RKO (cell line): ENCODE data around the gene GSTM2.
A peak's percentile ranks its signal among the peaks of the same experiment; 100 is the strongest.

Experiments
- DNase-seq: peaks from one replicate; pipeline ENCODE4 v3.0.0-alpha.2; 2016; ENCODE audit warnings: low spot score

The GSTM2 gene

GRCh38 chr1:109667452-109668122, at the start of gene GSTM2:
Gene GSTM2, plus strand, starts transcription at chr1:109668057. Its CDS starts 59 bp downstream, at chr1:109668116.
- no peak for DNase-seq

DNA sequence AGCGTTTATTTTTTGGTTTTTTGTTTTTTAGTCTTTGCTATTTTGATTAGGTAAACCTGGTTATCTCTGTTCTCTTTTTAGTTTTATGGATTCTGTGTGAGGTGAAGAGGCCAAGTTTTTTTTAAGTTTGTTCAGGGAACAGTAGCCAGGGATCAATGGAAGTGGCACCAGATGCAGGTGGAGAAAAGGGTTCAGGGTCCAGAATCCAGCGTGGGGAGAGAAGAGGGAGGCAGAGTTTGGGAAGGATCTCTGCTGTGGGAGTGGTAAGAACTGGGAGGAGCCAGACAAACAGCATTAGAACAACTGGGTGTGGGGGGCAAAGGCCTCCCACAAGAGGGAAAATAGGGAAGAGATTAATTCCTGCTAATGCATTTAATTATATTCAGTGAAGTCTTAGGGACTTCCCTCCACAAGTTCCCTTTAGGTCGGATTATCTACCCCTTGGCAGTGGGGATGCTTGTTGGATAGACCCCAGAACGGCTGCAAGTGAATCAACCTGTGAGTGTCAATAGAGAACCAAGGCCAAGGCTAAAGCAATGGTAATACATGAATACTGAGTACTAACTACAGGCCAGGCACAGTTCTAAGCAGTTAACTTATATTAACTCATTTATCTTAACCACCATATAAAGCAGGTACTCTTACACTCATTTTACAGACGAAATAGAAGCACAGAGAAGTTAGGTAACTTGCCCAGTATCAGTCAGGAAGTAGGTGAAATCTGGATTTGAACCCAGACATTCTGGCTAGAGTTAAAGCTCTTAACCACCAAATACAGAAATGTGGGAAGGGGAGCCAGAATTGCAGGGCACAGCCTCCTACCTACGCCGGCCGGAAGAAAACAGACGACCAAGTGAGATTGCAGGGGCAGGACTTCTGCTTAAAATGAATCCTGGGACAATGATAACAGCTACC, 48.9 kb upstream of the GSTM2 start:
- DNase-seq, result no peak

DNA sequence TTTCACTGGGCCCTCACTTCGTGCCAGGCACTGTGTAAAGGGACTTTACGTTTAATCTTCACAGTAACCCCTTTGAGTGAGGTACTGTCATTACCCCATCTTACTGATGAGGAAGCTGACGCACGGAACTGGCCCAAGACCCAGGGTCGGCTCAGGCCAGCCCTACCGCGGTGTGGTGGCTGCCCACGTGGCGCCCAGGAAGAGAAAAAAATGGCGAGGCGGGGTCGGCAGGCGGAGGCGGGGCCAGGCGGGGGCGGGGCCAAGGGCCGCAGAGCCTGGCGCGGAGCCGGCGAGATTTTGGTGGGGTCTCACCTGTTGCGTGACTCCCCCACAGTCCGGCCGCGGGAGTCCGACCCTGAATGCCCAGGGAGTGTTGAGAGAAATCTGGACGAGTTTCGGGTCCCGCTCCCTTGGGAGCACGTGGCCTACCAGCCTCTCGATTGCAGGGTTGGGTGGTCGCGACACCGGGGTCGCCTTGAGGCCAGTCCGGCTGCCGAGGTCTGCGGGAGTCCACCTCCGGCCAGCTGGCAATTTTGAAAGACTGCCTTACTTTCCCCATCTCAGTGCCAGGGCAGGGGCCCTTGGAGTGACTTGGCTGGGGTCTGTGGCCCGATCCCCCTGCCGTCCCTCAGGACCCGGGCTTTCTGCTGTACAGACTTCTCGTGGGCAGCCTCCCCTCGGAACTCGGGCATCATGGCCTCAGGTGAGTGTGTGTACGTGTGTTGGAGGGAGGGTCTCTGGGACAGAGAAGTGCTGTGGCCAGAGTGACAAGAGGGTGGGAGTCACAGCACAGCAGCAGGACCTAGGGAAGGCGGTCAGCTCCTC, 48.1 kb upstream of the GSTM2 start, which contains the start of the genes AMPD2 and GNAT2:
AMPD2 (plus strand) TSS at position 262 of the 825 bp plus-strand sequence. CDS start 1,339 bp downstream, outside the sequence.
GNAT2 (minus strand) TSS at position 41 of the 825 bp plus-strand sequence. CDS start 6,746 bp downstream, outside the sequence.
- DNase-seq, result peak; percentile 92

- peak; percentile 55 for DNase-seq
These were observed 47.5 kb upstream of the GSTM2 start for GRCh38 chr1:109620401-109620791.

- peak; percentile 96 for DNase-seq
These were observed 47.0 kb upstream of the GSTM2 start for GRCh38 chr1:109620841-109621286.

GRCh38 chr1:109621379-109622136, 46.3 kb upstream of the GSTM2 start:
- peak; percentile 47 for DNase-seq

DNA sequence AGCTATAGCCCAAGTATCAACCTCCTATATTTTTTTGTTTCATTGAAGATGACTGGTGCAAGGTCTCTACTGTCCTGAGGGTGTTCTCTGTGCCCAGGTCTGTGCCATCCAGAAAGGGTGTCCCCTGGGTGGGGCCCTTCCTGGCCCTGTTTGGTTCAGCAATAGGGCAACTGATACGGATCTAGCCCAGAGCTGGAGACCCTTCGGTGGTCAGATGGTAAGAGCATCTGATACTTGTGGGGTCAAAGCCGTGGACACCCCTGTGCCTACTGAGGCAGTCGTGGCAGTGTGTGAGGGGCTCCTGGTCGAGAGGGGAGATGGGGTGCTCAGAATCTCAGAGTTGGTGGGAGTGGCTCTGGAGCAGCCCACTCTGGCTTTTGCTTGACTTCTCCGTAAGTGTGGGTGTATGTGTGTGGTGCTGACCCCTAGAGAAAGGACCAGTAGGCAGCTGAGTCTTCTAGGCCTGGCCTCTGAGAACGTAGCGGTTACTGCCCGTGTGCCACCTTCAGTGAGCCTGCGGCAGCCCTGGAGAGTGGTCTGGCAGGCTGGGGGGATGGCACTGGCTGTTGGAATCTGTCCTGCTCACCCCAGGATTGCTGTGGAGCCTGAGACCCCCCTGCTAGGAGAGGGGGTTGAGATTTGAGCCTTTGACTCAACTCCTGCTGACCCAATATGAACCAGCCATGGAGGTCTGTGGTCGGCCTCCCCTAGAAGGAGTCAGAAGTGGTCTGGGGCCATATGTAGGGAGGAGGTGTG, 45.5 kb upstream of the GSTM2 start:
- no peak for DNase-seq

GRCh38 chr1:109622895-109623294, 45.0 kb upstream of the GSTM2 start:
- no peak for DNase-seq

- no peak for DNase-seq
These were observed 44.2 kb upstream of the GSTM2 start for GRCh38 chr1:109623601-109624161.

DNA sequence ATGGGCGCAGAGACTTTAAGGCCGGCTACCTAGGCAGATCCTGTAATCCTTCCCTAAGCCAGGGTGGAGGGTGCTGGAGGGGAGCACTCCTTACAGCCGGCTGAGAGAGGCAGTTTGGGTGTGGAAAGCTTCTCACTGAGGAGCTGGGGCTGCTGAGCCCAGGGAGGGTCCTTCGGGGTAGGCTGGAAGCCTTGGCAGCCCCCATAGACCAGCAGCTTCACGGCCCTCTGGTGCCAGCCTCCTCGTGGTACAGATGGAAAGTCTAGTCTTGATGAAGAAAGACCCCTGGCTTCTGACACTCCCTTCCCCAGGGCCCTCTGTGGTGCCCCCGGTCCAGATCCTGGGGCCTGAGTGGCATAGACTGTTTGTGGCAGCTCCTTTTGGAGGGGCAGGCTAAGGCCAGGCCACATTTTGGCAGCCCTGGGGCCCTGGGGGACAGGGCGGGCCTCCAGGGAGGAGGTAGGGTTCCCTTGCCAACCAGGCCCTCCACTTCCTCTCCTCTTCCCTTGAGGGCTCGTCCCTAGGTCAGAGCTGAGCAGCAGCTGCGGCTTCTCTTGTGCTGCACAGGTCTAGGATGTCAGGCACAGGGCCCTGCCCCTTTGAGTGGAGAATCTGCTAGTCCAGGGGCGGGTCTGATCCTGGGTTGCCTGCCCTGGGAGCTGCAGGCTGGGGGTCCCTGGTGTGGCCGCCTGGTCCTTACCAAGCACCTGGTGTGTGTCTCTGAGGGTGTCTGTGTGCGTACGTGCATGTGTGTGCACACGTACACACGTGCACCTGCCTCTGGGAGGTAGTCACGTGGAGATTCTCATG, 43.5 kb upstream of the GSTM2 start:
- DNase-seq, result no peak

GRCh38 chr1:109625176-109625575, 42.7 kb upstream of the GSTM2 start:
- no peak for DNase-seq

DNA sequence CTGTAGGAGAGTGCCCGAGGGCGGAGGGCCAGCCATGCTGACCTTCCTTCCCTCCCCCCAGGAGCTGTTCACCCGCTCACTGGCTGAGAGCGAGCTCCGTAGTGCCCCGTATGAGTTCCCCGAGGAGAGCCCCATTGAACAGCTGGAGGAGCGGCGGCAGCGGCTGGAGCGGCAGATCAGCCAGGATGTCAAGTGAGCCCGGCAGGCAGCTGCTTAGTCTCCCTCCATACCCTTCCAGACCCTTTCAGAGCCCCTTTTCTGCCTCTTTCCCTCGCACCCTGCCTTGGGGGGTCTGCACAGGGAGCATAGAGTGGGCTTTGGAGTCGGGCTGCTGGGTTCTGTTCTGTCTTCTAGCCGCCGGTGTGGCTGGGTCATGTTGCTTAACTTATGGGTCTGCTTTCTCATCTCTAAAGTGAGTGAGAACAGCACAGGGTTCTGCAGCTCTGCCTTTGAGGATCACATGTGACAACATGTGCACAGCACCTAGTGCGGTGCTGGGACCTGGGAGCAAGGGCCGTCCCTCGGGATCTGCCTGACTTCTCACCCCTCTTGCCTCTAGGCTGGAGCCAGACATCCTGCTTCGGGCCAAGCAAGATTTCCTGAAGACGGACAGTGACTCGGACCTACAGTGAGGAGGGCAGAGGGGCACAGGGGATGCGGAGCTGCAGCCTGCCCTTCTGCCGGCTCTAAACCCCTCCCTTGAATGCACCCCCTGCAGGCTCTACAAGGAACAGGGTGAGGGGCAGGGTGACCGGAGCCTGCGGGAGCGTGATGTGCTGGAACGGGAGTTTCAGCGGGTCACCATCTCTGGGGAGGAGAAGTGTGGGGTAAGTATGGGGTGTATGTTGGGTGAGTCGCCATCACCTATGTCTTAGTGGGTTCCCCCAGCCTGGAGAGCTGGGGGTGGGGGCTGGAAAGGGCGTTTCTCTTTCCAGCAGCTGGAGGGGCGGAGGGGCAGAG, 42.0 kb upstream of the GSTM2 start:
- DNase-seq, result no peak

- no peak for DNase-seq
These were observed 41.0 kb upstream of the GSTM2 start for GRCh38 chr1:109626682-109627408.

DNA sequence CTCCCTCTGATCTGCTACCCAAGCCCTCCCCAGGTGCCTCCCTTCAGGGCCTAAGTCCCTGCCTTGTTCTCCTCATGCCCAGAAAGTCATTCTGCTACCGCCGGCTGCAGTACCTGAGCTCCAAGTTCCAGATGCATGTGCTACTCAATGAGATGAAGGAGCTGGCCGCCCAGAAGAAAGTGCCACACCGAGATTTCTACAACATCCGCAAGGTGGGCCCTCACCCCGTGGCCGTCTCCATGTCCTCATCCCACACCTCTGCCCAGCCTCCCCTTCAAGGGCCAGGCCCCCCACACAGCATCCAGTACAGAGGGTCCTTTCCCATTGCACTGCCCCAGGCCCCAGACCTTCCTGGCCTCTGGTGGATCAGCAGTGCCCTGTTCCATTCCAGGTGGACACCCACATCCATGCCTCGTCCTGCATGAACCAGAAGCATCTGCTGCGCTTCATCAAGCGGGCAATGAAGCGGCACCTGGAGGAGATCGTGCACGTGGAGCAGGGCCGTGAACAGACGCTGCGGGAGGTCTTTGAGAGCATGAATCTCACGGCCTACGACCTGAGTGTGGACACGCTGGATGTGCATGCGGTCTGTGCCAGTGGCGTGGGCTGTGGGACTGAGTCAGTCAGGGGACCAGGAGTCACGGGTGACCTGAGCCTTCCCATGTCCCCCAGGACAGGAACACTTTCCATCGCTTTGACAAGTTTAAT, 40.0 kb upstream of the GSTM2 start:
- no peak for DNase-seq

DNA sequence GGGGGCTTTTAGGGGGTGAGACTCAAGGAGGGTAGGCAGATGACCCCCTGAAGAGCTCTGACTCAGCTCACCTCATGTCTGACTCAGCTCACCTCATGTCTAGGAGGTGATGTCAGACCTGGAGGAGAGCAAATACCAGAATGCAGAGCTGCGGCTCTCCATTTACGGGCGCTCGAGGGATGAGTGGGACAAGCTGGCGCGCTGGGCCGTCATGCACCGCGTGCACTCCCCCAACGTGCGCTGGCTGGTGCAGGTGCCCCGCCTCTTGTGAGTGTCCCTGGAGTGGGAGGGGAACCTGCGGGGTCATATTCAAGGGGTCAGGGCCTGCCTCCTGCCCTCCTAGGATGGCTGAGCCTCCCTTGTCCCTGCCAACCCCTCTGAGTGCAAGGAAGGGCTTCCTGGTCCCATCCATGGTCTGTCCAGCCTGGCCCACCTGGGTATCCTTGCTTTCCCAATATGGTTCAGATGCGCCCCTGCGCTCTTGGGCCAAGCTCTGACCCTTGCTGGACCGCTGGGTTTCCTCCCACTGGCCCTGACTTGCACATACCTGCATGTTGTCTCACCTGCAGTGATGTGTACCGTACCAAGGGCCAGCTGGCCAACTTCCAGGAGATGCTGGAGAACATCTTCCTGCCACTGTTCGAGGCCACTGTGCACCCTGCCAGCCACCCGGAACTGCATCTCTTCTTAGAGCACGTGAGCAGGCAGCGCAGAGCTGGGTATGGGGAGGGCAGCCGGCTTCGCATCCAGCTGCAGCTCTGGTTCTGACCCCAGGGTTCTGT, 39.1 kb upstream of the GSTM2 start:
- peak; percentile 23 for DNase-seq
